ENCODE data around the gene PAX5.

PAX5 gene

DNA sequence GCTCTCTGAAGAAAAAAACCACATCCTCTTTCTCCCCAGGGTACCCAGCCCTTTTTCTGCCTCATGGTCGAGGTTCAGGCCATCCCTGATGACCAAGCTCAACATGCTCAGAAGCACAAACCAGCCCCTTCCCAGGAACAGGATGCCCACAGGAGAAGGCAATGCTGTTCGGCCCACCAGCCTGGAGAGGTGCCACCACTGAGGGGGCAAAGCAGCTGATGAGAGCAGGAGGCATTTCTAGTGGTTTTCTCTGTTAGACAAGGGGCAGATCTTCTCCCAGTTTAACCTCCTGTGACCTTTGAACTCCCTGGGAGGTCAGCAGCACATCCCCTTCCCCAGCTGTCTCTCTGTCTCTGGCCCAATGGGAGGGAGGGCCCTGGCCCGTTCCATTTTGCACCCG is 73.0 kb downstream of the PAX5 start:
- DNase-seq (ENCODE audit: low read depth): no peak

DNA sequence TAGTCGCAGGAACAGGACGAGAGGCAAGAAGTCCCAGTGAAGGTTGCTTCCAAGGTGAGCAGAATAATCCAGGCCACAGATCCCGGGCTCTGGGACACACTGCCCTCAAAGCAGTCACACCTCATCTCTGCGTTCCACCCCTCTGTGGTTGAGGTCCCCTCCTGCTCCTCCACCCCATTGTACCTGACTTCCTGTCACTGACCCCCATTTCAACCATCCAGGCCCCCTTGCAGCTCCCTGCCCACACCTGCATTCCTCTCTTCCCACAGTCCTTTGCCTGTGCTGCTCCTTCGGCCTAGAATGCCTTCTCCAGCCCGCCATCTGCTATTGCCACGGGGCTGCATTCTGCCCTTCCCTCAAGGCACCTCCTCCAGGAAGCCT is 73.5 kb downstream of the PAX5 start:
- DNase-seq (ENCODE audit: low read depth): no peak

DNA sequence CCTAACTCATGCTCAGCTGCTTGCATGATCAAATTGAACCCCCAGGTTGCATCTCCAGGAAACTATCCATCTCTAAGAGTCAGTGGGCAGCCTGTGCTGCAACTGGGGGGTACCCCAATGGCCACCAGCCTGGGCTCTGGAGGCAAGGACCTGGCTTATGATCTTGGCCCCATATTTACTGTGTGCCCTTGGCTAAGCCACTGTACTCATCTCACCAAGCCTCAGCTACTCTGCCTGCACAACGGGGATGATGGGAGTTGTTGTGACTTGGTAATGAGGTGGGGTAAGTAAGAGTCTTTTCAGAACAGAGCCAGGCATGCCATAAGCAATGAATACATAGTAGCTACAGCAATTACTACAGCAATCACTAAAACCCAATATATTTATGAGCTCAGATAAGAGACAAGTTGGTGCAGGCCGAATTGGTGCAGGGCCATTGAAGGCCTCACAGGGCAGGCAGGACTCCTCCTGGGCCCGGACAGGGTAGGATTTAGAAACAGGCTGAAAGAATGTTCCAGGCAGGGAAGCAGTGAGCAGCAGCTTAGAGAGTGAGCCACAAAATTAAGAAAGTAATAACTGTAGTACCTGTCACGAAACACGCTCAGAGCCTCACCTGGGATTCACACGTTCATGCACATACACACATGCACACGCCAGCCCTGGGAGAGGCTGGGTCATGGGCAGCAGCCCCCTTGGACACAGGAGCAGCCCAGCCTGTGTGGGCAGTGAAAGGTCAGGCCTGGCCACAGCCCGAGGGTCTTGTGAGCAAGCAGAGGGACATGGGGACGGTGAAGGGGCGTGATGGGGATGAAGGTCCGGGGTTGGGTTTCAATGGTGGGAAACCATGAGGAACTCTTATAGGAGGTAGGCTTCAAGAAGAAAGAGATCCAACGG is 74.1 kb downstream of the PAX5 start:
- DNase-seq (ENCODE audit: low read depth): no peak

DNA sequence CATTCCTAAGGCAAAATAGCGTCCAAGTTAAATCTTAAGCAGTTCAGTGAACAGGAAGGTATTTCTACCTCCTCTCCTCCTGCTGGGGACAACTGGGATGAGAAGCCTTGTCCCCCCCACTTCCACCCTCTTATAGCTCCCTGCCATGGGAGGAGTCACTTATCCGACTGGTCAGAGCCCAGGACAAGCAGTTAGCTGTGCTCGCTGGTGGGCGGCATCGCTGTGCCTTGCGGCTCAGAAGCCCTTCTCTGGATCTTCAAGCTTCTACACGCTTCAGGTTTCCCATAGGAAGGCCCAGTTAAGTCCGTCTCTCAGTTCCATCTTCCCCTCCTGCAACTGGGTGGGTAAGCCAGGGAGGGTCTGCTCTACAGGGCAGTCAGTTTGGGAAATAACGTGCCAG is 77.2 kb downstream of the PAX5 start:
- no peak for DNase-seq (ENCODE audit: low read depth)

DNA sequence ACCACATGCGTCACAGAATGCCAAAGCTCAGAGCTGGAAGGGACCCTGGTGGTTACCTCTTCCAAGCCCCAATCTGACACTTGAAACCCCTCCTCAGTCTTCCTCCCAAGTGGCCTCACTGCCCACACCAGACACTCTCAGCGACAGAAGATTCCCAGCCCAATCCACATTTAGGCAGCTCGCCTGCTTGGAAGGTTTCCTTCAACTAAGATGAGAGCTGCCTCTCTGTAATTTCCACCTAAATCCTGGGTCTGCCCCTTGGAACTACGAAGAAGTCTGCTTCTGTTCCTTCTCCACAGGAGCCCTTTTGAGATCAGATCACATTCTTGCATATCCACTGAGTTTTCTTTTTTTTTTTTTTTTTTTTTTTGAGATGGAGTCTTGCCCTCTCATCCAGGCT is 83.7 kb downstream of the PAX5 start:
- no peak for DNase-seq (ENCODE audit: low read depth)

DNA sequence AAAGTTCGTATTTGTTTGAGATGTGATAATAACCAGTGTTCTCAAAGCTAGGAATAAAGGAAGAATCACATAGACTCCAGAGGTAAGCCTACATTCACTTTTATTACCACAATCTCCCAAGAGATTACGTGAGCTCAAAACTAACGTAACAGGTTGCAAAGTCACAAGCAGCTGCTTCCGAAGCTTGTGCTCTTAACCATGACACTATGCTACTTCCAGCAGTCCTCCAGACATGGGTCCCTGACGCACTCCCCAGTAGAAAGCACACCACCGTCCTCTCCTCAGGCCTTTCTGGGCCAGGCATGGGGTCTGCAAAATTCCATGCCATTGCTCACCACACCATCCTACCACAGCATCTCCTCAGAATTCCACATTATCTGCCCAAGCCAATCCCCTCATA is 84.6 kb downstream of the PAX5 start:
- DNase-seq (ENCODE audit: low read depth): no peak

DNA sequence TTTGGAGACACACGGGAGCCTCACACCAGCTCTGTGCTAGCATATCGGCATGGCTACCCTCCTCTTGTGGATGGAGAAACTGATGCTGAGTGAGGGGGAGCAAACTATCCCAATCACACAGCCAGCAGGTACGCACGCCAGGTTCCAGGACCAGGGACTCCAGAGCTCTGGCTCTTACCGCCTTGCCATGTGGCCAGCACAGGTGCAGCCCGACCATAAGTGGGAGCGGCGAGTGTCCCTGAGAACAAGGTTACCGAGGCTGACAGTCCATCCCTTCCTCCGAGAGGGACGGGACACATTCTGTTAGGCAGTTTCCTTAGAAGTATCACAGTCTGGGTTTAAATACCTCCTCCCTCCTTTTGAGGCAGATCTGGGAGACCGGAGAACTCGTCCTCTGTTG is 86.0 kb downstream of the PAX5 start:
- DNase-seq (ENCODE audit: low read depth): no peak

DNA sequence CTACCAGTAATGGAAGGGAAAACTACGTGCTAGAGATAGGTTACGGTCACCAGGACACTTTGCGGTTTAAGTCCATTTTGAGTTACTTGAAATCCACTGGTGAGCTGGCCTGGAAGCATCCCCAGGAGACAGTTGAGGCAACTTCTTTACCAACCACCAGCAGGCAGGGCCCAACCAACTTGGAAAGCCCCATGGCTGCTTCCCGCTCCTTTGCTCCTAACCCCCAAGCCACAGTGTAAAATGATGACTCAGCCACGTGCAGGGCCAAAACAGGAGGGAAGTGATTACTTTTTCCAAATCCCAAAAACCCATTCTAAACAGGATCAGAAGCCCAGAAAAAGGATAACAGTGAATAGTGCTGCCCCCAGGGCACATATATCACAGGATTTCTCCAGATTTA is 87.4 kb downstream of the PAX5 start:
- DNase-seq (ENCODE audit: low read depth): no peak

DNA sequence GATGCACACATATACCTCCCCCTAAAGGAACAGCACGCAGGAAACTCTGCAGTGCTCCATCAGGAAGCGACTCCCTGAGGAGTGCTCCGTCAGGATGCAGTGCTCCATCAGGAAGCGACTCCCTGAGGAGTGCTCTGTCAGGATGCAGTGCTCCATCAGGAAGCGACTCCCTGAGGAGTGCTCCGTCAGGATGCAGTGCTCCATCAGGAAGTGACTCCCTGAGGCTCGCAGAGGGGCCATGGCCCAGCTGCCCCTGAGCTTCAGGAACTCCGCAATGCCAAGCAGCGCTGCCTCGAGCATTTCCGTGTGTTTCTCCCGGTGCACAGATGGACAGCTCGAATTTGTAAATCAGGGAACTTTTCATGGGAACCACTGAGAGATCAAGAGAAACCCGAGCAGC is 88.1 kb downstream of the PAX5 start:
- no peak for DNase-seq (ENCODE audit: low read depth)

DNA sequence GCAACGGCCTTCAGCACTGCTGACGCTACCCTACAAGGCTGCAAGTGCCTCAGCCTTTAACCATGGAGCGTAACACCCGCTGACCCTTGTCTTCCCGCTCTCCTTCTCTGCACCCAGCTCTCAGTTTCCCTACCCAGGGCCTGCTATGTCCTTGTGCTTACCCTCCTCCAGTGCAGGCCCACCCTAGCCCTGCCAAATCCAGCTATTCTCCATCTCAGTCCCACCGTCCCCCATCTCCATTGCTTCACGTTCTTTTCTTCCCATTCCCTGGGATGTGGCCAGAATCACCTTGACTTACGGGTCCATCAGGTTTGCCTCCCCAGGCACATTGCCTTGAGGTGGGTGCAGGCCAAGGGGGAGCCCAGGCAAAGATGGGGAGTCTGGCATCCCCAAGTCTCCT is 91.2 kb downstream of the PAX5 start:
- no peak for DNase-seq (ENCODE audit: low read depth)

DNA sequence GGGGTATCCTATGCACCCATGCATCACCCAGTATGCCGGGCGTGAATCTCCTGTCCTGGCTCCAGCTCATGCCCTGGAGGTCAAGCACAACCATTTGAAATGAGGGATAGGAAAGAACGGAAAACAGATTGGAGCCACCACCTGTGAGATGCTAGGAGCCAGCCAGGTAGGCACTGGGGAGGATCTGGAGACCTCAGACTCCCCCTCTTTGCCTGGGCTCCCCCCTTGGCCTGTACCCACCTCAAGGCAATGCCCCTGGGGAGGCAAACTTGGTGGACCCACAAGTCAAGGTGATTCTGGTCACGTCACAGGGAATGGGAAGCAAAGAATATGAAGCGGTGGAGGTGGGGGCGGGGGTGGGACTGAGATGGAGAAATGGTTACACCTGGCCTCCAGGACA is 92.6 kb downstream of the PAX5 start:
- no peak for DNase-seq (ENCODE audit: low read depth)

DNA sequence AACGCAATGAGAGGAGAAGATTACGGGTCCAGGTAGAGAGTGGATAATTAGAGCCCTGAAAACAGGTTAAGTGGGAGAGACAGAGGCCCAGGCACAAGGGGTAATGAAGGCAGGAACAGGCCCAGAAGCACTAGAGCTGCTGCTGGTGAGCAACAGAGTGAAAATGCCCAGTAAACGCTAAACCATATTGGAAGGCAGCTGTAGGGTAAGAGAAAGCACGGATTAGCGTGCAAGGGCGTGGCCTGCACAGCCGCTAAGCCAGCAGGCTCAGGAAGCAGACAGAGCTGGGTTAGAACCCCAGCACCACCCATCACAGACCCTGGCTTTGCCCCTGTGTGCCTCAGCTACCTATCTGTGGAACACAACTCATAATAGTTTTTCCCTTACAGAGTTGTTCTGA is 93.2 kb downstream of the PAX5 start:
- DNase-seq (ENCODE audit: low read depth): no peak

DNA sequence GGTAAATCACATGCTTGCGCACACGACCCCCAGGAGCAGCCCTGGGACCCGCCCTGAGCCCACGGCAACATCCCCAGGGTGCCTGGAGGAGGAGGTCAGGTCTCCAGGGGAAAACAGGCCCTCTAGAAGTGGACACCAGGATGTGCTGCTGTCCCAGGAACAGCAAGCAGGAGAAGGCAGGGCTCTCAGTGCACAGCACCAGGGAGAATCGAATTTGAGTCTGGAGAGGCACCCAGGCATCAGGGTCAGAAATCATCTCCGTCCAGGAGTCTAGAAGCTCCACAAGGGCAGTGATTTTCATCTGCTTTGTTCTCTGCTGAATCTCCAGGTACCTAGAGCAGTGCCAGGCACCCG is 93.6 kb downstream of the PAX5 start:
- no peak for DNase-seq (ENCODE audit: low read depth)

DNA sequence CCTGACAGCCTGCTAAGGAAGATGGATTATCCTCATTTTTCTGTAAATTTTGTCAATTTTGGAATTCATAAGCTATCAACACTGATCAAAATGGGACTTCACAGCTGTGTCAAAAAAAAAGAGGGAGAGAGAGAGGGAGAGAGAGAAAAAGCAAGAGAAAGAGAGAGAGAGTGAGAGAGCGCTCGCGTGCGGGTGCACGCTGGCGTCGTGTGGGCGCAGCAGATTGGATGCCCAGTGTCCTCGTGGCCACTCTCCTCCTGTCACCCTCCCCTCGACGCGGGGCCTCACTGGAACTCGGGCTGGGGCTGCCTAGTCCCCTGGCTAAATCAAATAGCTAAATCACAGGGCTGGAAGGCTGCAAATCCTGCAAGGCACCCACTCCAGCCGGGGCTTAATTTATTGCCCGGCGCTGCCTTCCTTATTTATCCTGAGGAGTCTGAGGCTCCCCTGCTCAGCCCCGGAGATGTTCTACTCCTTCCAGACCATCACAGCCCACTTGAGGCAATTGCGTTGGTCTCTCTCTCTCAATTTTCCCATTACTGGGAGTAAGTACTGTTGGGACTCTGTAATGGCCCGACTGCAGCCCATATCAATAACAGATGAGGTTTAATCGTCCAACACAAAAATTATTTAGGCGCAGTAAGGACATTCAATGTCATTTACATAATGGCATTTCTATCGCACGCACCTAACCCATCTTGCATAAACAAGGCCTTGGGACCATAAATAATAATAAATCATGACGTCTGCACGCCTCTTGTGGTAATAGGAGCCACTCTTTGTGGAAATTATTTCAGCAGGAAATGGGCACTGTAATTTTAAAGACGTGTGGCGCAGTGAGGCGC is 94.2 kb downstream of the PAX5 start:
- DNase-seq (ENCODE audit: low read depth): no peak

DNA sequence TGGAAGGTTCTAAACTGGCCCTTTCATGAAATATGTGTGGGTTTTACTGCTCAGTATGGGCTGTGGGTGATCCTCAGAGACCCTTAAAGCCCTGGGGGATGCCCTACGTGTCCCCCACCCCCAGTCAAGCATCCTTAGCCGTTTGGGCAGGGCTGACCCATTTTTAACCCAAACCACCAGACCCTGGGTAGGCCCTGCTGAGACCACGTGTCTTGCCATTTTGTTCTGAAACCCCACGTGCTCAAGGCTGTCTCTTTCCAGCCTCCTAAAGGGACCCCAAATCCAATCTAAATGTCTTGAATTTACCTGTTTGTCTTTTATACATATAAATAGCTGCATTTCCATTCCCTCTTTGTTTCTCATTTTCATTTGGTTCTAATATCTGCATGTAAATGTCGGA is 94.9 kb downstream of the PAX5 start:
- DNase-seq (ENCODE audit: low read depth): no peak

DNA sequence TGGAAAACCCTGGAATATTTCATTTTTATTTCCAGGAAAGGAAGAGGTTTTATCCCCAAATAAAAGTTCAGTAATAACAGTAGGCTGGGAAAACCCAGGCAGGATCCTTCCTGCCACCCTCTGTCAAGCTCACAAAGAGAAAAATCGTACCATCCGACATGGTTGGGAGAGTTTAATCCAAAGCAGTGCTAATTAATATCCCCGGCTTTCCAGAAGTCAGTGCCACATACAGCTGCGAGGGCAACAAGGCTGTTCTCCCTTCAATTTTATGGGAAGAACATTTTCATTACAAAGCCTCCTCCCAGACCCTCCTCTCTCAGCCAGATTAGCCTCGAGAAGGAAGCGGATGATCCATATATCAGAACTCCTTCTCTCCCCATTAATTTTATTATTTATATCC is 95.5 kb downstream of the PAX5 start:
- DNase-seq (ENCODE audit: low read depth): no peak

DNA sequence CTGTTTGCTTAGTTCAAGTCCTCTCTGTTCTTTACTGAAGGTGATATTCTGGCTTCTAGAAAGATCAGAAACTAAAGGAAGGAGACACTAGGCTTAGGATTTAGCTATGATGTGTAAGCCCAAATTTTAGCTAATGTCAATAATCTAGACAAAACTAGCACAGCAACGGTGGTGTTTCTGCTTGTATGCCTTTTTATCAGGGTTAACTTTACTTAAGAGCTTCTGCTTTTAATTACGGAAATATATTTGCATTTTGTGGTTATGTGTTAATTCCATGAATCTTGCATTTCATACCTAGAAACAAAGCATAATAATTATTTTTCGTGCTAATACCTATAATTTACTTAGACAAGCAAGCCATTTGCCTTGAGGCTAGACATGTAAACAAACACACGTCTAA is 96.1 kb downstream of the PAX5 start:
- DNase-seq (ENCODE audit: low read depth): no peak

DNA sequence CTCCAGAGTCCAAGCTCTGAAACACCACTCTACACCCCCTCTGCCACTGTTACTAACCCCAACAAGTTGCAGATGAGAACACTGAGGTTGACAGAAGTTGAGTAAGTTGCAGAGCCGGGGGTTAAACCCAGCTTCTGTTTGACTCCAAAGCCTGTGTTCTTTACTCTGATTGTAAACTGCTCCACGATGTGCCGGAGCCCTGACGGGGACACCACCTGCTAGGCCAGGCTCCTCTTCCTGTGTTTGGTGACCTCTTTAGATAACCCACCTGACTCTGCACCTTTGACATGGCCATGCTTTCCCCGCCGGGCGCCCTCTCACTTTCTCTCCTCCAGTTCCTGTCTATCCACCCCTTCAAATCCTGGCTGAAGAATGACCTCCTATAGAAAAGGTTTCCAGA is 96.7 kb downstream of the PAX5 start:
- no peak for DNase-seq (ENCODE audit: low read depth)

DNA sequence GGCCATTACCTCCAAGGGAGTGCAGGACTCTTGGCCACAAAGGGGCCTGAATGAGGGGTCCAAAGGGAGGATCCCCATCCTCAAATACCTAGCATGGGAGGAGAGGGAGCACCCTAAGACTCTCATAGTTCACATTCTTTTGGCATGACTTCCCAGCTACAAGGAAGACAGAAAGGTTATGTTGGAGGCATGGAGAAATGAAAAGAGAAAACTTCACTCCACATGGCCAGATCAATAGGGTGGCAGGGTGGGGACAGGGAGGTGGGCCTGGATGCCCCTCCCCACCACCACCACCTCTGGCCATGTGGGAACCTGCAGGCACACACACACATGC is 97.6 kb downstream of the PAX5 start:
- no peak for DNase-seq (ENCODE audit: low read depth)

DNA sequence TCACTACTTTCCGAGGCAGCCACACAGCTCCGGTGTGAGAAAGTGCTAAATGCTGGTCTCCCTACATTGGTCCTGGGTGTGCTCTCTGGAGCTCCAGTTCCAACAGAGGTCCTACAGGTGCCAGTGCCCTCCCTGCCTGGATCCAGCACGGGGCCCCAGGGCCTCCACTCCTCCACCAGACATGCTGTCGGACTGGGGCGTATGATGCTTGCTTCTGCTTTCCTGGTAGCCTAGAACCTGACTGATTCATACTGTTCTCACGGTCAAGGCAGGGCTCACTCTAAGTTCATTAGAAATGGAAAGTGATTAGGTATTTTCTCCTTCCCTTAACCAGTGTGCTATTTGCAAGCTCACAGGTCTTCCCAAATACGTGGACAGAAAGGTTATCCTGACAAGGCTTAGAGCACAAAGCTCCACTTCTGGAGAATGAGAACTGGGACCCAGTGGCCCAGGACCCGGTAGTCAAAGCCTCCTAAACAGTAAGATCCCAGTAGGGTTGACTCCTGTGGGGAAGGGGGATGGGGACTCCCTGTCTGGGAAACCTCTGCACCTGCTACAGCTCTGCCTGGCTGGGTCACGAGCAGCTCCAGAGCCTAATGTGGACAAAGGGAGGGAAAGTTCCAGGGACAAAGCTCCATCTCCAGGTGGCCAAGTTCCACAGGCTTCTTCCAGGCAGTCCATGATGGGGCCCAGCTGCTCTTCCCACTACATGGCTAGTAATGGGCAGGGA is 98.1 kb downstream of the PAX5 start:
- DNase-seq (ENCODE audit: low read depth): no peak

DNA sequence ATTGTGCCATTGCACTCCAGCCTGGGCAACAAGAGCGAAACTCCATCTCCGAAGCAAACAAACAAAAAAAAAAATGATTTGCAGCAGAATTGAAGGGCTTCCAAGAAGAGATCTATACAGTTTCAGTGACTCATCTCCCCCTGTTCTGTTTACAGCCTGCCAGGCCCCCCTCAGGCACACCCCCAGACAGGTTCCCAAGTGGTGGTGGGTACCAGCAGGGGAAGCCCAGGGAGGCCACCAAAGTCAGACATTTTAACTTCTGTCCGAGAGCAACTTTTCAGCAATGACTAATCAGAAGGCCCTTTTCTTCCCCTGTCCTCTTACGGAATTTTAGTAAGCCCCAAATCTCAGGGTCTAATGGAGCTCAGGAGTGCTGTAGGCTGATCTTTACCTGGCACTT is 98.7 kb downstream of the PAX5 start:
- DNase-seq (ENCODE audit: low read depth): no peak

DNA sequence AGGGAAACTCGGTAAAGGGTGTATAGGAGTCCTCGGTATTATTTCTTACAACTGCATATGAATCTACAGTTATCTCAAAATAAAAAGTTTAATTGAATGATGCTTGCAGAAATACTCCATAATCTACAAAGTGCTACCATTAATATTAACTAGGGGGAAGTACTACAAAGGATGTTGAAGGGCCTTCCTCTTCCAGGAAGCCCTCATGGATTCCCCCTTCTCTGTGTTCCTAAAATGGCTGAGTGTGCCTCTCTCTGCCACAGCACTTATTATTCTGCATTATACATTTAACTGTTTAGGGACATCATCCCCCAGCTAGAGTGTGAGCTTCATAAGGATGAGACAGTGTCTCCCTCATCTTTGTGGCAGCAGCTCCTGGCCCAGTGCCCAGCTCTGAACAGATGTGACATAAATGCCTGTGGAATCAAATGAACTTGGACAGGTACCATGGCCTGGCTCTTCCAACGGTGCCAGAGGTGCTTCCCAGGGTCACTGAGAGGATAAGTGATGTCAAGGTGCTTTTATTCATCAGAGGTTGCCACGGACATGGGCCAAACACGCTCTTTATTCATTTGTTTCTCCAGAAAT is 99.5 kb downstream of the PAX5 start:
- no peak for DNase-seq (ENCODE audit: low read depth)

Measured in stimulated activated CD8-positive, alpha-beta memory T cell treated with anti-CD3 and anti-CD28 coated beads, Interleukin-7, amount 100 ng/mL, for 24 hours (primary cell).